ENCODE measurements around the gene ADK. TPM values are rescaled to one million over a fixed set of nuclear protein-coding genes. Genes with fewer than 3 reads are reported as not detected.

ADK gene
- total RNA-seq, 3 donors from 2014 or later: 13.8 to 24.0 (median 22.9) TPM

- TF ChIP-seq CTCF (IDR thresholded peaks at IDR 0.05): no peak
- Histone ChIP-seq H3K9me3 (no peaks in the 10 kb centered on the region), H3K4me1 (ENCODE audit: low read depth) (no peaks in the 10 kb centered on the region), H3K4me3 (no peak overlapping the region), H3K36me3 (ENCODE audit: low read depth) (no peaks in the 10 kb centered on the region)
- intact Hi-C loops (cut with DNase I, micrococcal nuclease): no loop called here
- DNase-seq (no peak), ATAC-seq (no peak)
Observed at GRCh38 chr10:74677951-74678350, 526.9 kb downstream of the ADK start.

GRCh38 chr10:74681917-74682627, 531.1 kb downstream of the ADK start:
- H3K36me3 ChIP-seq (ENCODE audit: low read depth): no peaks in the 10 kb centered on the region
- intact Hi-C loops (cut with DNase I, micrococcal nuclease): no loop called here
- H3K9me3 ChIP-seq: no peaks in the 10 kb centered on the region
- H3K4me3 ChIP-seq: no peak overlapping the region
- H3K4me1 ChIP-seq (ENCODE audit: low read depth): peaks cover 12% of the 10 kb centered on the region
- TF ChIP-seq CTCF (IDR thresholded peaks at IDR 0.05): no peak
- DNase-seq (peak in 1 of 3 donors; percentile 19), ATAC-seq (peak; percentile 98)

- no peak for ATAC-seq
- Histone ChIP-seq H3K36me3 (ENCODE audit: low read depth) (no peaks in the 10 kb centered on the region), H3K4me1 (ENCODE audit: low read depth) (peaks cover 12% of the 10 kb centered on the region), H3K9me3 (no peaks in the 10 kb centered on the region), H3K4me3 (no peak overlapping the region)
- no peak for DNase-seq
- intact Hi-C loops (cut with DNase I, micrococcal nuclease): no loop called here
- no peak for TF ChIP-seq CTCF (IDR thresholded peaks at IDR 0.05)
Observed at GRCh38 chr10:74683067-74683466, 532.0 kb downstream of the ADK start.

- intact Hi-C loops (cut with DNase I, micrococcal nuclease): no loop called here
- no peaks in the 10 kb centered on the region for H3K9me3 ChIP-seq
- ATAC-seq: peak; percentile 8
- no peak overlapping the region for H3K4me3 ChIP-seq
- no peaks in the 10 kb centered on the region for H3K36me3 ChIP-seq (ENCODE audit: low read depth)
- DNase-seq: no peak
- no peak for TF ChIP-seq CTCF (IDR thresholded peaks at IDR 0.05)
- H3K4me1 ChIP-seq (ENCODE audit: low read depth): peaks cover 12% of the 10 kb centered on the region
Observed at GRCh38 chr10:74683621-74684364, 532.8 kb downstream of the ADK start.

- DNase-seq: no peak
- H3K9me3 ChIP-seq: no peaks in the 10 kb centered on the region
- peaks cover 12% of the 10 kb centered on the region for H3K4me1 ChIP-seq (ENCODE audit: low read depth)
- TF ChIP-seq CTCF (IDR thresholded peaks at IDR 0.05): no peak
- H3K4me3 ChIP-seq: no peak overlapping the region
- ATAC-seq: no peak
- no peaks in the 10 kb centered on the region for H3K36me3 ChIP-seq (ENCODE audit: low read depth)
- intact Hi-C loops (cut with DNase I, micrococcal nuclease): no loop called here
Observed at GRCh38 chr10:74684462-74684861, 533.4 kb downstream of the ADK start.
